Measurements from ENCODE around the gene PTPN2. TPM values are rescaled to one million over a fixed set of nuclear protein-coding genes. Genes with fewer than 3 reads are reported as not detected.

PTPN2 gene
- total RNA-seq, 1 donor from 2014 or later, result 25.9 TPM

DNA sequence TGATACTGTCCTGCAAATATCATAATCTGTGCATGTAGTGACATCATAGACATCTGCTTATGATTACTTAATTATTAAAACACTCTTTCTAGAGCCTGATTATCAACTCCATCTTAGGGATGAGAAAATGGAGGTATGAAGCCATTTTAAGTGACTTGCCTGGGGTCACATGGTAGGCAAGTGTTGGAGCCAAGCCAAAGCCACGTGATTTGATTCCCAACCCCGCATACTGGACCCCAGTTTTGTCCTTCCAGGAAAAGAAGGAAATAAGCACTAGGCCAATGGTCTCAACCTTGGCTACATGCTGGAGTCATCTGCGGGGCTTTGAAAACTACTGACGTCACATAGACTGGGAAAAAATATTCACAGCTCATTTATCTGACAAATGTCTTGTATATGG is 44.2 kb upstream of the PTPN2 start:
- no peak for TF ChIP-seq EZH2 (IDR thresholded peaks at IDR 0.05; ENCODE audit: insufficient read depth, low read length)
- TF ChIP-seq, protein P1, sequence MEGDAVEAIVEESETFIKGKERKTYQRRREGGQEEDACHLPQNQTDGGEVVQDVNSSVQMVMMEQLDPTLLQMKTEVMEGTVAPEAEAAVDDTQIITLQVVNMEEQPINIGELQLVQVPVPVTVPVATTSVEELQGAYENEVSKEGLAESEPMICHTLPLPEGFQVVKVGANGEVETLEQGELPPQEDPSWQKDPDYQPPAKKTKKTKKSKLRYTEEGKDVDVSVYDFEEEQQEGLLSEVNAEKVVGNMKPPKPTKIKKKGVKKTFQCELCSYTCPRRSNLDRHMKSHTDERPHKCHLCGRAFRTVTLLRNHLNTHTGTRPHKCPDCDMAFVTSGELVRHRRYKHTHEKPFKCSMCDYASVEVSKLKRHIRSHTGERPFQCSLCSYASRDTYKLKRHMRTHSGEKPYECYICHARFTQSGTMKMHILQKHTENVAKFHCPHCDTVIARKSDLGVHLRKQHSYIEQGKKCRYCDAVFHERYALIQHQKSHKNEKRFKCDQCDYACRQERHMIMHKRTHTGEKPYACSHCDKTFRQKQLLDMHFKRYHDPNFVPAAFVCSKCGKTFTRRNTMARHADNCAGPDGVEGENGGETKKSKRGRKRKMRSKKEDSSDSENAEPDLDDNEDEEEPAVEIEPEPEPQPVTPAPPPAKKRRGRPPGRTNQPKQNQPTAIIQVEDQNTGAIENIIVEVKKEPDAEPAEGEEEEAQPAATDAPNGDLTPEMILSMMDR (IDR thresholded peaks at IDR 0.05; ENCODE audit: insufficient read depth, low read depth, low read length), result no peak
- H3K9me3 Mint-ChIP-seq (ENCODE audit: unreplicated experiment), result peaks cover 4% of the 10 kb centered on the region
- no peak for DNase-seq (ENCODE audit: low read depth)
- peaks cover 7% of the 10 kb centered on the region for H3K27me3 Mint-ChIP-seq (ENCODE audit: low read depth, unreplicated experiment)
- Histone ChIP-seq H3K27ac (ENCODE audit: low read depth, low read length) (no peak overlapping the region), H3K4me1 (ENCODE audit: insufficient read depth, low read length) (no peaks in the 10 kb centered on the region), H3K4me3 (ENCODE audit: insufficient read depth, low read depth, low read length) (no peak overlapping the region), H3K36me3 (ENCODE audit: insufficient read depth, low read length) (no peaks in the 10 kb centered on the region), H3K79me2 (ENCODE audit: insufficient read depth, low read length) (no peaks in the 10 kb centered on the region), H4K20me1 (ENCODE audit: insufficient read depth, low read length) (no peaks in the 10 kb centered on the region), H3K27me3 (ENCODE audit: insufficient read depth, low read length) (peaks cover 3% of the 10 kb centered on the region), H3K9me3 (ENCODE audit: insufficient read depth, low read depth, low read length) (no peaks in the 10 kb centered on the region), H3K4me2 (ENCODE audit: low read length) (no peak overlapping the region), H2AFZ (ENCODE audit: low read depth, low read length) (no peak overlapping the region), H3K9ac (ENCODE audit: low read length) (no peak overlapping the region)
- H3K4me3 Mint-ChIP-seq (ENCODE audit: unreplicated experiment), result no peak overlapping the region
- no peaks in the 10 kb centered on the region for H3K4me1 Mint-ChIP-seq (ENCODE audit: low read depth, unreplicated experiment)
- H3K36me3 Mint-ChIP-seq (ENCODE audit: low read depth, unreplicated experiment), result peaks cover 1% of the 10 kb centered on the region
- H3K27ac Mint-ChIP-seq (ENCODE audit: unreplicated experiment), result no peak overlapping the region
- FAIRE-seq, result no peak

DNA sequence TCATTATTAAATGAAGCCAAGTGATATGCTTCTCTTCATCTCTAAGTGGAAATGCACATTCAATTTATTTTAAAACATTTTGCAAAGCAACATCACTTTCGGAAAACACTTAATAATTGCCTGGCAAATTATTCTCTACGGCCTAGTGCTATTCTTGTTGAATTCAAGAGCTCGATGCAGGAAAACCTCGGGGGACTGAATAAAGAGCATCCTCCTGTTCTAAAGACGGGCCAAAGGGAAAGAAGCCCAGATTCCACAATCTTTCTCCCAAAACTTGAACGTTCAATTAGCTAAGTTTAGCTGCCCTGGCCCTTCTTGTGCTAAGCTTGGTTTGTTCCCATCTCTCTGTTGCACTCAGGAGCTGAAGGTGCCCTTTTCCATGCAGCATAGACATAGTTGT is 40.6 kb upstream of the PTPN2 start:
- peaks cover 2% of the 10 kb centered on the region for H3K27me3 Mint-ChIP-seq (ENCODE audit: low read depth, unreplicated experiment)
- Histone ChIP-seq H3K4me1 (ENCODE audit: insufficient read depth, low read length) (no peaks in the 10 kb centered on the region), H3K4me2 (ENCODE audit: low read length) (no peak overlapping the region), H3K4me3 (ENCODE audit: insufficient read depth, low read depth, low read length) (no peak overlapping the region), H2AFZ (ENCODE audit: low read depth, low read length) (no peak overlapping the region), H4K20me1 (ENCODE audit: insufficient read depth, low read length) (no peaks in the 10 kb centered on the region), H3K27ac (ENCODE audit: low read depth, low read length) (no peak overlapping the region), H3K27me3 (ENCODE audit: insufficient read depth, low read length) (no peaks in the 10 kb centered on the region), H3K36me3 (ENCODE audit: insufficient read depth, low read length) (no peaks in the 10 kb centered on the region), H3K9me3 (ENCODE audit: insufficient read depth, low read depth, low read length) (no peaks in the 10 kb centered on the region), H3K9ac (ENCODE audit: low read length) (no peak overlapping the region), H3K79me2 (ENCODE audit: insufficient read depth, low read length) (no peaks in the 10 kb centered on the region)
- H3K4me1 Mint-ChIP-seq (ENCODE audit: low read depth, unreplicated experiment), result peaks cover 2% of the 10 kb centered on the region
- no peak overlapping the region for H3K27ac Mint-ChIP-seq (ENCODE audit: unreplicated experiment)
- H3K4me3 Mint-ChIP-seq (ENCODE audit: unreplicated experiment), result no peak overlapping the region
- no peaks in the 10 kb centered on the region for H3K9me3 Mint-ChIP-seq (ENCODE audit: unreplicated experiment)
- no peak for FAIRE-seq
- H3K36me3 Mint-ChIP-seq (ENCODE audit: low read depth, unreplicated experiment), result no peaks in the 10 kb centered on the region
- TF ChIP-seq EZH2 (IDR thresholded peaks at IDR 0.05; ENCODE audit: insufficient read depth, low read length), result no peak
- TF ChIP-seq, protein P1 (IDR thresholded peaks at IDR 0.05; ENCODE audit: insufficient read depth, low read depth, low read length), result no peak
- no peak for DNase-seq (ENCODE audit: low read depth)

DNA sequence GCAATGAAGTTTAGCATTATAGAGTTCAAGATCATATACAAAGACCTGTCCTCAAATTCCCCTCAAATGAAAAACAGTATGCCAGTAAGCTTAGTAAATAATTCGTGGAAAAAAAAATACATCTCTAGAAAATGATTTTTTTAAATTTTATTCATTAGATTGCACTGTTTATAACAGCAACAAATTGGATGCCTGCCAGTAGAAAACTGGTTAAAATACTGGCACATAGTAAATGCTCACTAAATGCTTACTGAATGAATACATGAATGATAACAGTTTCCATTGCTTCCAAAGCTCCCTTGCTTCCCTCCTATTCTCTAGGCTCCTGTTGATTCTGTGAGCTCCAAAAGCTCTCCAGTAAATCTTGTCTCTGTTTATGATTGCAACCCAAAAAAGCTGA is 38.2 kb upstream of the PTPN2 start:
- no peak for FAIRE-seq
- Histone ChIP-seq H3K4me1 (ENCODE audit: insufficient read depth, low read length) (no peaks in the 10 kb centered on the region), H2AFZ (ENCODE audit: low read depth, low read length) (no peak overlapping the region)

More for the DNA sequence above, 38.2 kb upstream of the PTPN2 start:
- Mint-ChIP-seq H3K27me3 (ENCODE audit: low read depth, unreplicated experiment) (peaks cover 2% of the 10 kb centered on the region), H3K4me1 (ENCODE audit: low read depth, unreplicated experiment) (peaks cover 2% of the 10 kb centered on the region), H3K9me3 (ENCODE audit: unreplicated experiment) (no peaks in the 10 kb centered on the region), H3K4me3 (ENCODE audit: unreplicated experiment) (no peak overlapping the region), H3K27ac (ENCODE audit: unreplicated experiment) (no peak overlapping the region), H3K36me3 (ENCODE audit: low read depth, unreplicated experiment) (no peaks in the 10 kb centered on the region)
- Histone ChIP-seq H3K4me2 (ENCODE audit: low read length) (no peak overlapping the region), H3K27me3 (ENCODE audit: insufficient read depth, low read length) (no peaks in the 10 kb centered on the region), H3K4me3 (ENCODE audit: insufficient read depth, low read depth, low read length) (no peak overlapping the region), H3K9ac (ENCODE audit: low read length) (no peak overlapping the region), H3K9me3 (ENCODE audit: insufficient read depth, low read depth, low read length) (no peaks in the 10 kb centered on the region), H4K20me1 (ENCODE audit: insufficient read depth, low read length) (no peaks in the 10 kb centered on the region), H3K27ac (ENCODE audit: low read depth, low read length) (no peak overlapping the region), H3K79me2 (ENCODE audit: insufficient read depth, low read length) (no peaks in the 10 kb centered on the region), H3K36me3 (ENCODE audit: insufficient read depth, low read length) (no peaks in the 10 kb centered on the region)
- TF ChIP-seq, protein P1 (IDR thresholded peaks at IDR 0.05; ENCODE audit: insufficient read depth, low read depth, low read length), result no peak
- no peak for TF ChIP-seq EZH2 (IDR thresholded peaks at IDR 0.05; ENCODE audit: insufficient read depth, low read length)
- DNase-seq (ENCODE audit: low read depth), result no peak

Data from astrocyte (in vitro differentiated cells and primary cell).